ENCODE measurements around the gene MMEL1. TPM values are rescaled to one million over a fixed set of nuclear protein-coding genes. Genes with fewer than 3 reads are reported as not detected.
"Not testable (repeated sequence)": the region's sequence is repeated elsewhere in the genome, so short reads cannot be mapped to it uniquely, and the experiment has no call there.

The MMEL1 gene
- polyA plus RNA-seq, 3 donors, result 3.2 to 3.7 (median 3.3) TPM

GRCh38 chr1:2575801-2576663, 56.8 kb downstream of the MMEL1 start:
- DNase-seq, result no peak

GRCh38 chr1:2574350-2574749, 58.5 kb downstream of the MMEL1 start:
- DNase-seq, result no peak

- no peak for DNase-seq
Measured at GRCh38 chr1:2573250-2573920, 59.4 kb downstream of the MMEL1 start.

GRCh38 chr1:2571348-2571747, 61.5 kb downstream of the MMEL1 start:
- no peak for DNase-seq

GRCh38 chr1:2570332-2570731, 62.5 kb downstream of the MMEL1 start:
- DNase-seq, result no peak

GRCh38 chr1:2569703-2570102, 63.1 kb downstream of the MMEL1 start:
- DNase-seq, result not testable (repeated sequence)

- no peak for DNase-seq
Measured at GRCh38 chr1:2569060-2569459, 63.8 kb downstream of the MMEL1 start.

GRCh38 chr1:2568187-2568816, 64.5 kb downstream of the MMEL1 start:
- not testable (repeated sequence) for DNase-seq

GRCh38 chr1:2567083-2567679, 65.6 kb downstream of the MMEL1 start:
- no peak for DNase-seq

- DNase-seq, result no peak
Measured at GRCh38 chr1:2566101-2567045, 66.4 kb downstream of the MMEL1 start.

- DNase-seq, result no peak
Measured at GRCh38 chr1:2564815-2565374, 67.9 kb downstream of the MMEL1 start.

GRCh38 chr1:2564006-2564814, 68.6 kb downstream of the MMEL1 start:
- no peak for DNase-seq

GRCh38 chr1:2563205-2563604, 69.6 kb downstream of the MMEL1 start:
- DNase-seq, result no peak

- no peak for DNase-seq
Measured at GRCh38 chr1:2561898-2562895, 70.6 kb downstream of the MMEL1 start.

- DNase-seq, result no peak
Measured at GRCh38 chr1:2561446-2561845, 71.4 kb downstream of the MMEL1 start.

GRCh38 chr1:2560299-2561073, 72.3 kb downstream of the MMEL1 start:
- no peak for DNase-seq

- DNase-seq, result no peak
Measured at GRCh38 chr1:2559509-2560298, 73.1 kb downstream of the MMEL1 start.
